ENCODE measurements around the gene KIF13A. TPM values are rescaled to one million over a fixed set of nuclear protein-coding genes. Genes with fewer than 3 reads are reported as not detected.

Gene KIF13A
- total and polyA plus RNA-seq, 10 of the 15 experiments (the other 5 are each of a cell fraction or from before 2014, with no cell fraction given) = 0.02 to 0.26 (median 0.13) TPM; not detected in 2

GRCh38 chr6:17855381-17855780 lies 132.1 kb downstream of the KIF13A start:
- ChIA-PET SMC1A (ENCODE audit: uncharacterized antibody, unreplicated experiment) (interaction anchor here (0.7 kb wide), 1 partner anchor 1886 kb away, joined by 3 read pairs; no protein-coding TSS in a partner anchor), POLR2A (no interaction called here), CTCF (no interaction called here), RAD21 (ENCODE audit: unreplicated experiment) (no interaction called here)
- Histone ChIP-seq H4K20me1 (ENCODE audit: control insufficient read depth, insufficient read depth) (no peaks in the 10 kb centered on the region), H3K36me3 (ENCODE audit: control insufficient read depth in 2 of 2, insufficient read depth in 2 of 2, low read length in 1 of 2) (no peaks in the 10 kb centered on the region), H3K27me3 (replicated peaks in 1 of 2; ENCODE audit: control insufficient read depth in 2 of 2, insufficient read depth in 2 of 2, low read length in 1 of 2) (no peaks in the 10 kb centered on the region), H3K4me3 (no peak overlapping the region), H3K4me2 (ENCODE audit: control insufficient read depth, insufficient read depth) (no peak overlapping the region), H3K9ac (ENCODE audit: control insufficient read depth, insufficient read depth, low read length) (no peak overlapping the region), H3K4me1 (ENCODE audit: control insufficient read depth, insufficient read depth, low read length) (no peaks in the 10 kb centered on the region), H3K79me2 (ENCODE audit: control insufficient read depth, insufficient read depth, low read length) (no peaks in the 10 kb centered on the region), H3K27ac (ENCODE audit: control insufficient read depth, insufficient read depth) (no peak overlapping the region), H2AFZ (ENCODE audit: control insufficient read depth, low read depth, low read length) (no peak overlapping the region), H3K9me3 (replicated peaks; ENCODE audit: control insufficient read depth, insufficient read depth, low read length) (no peaks in the 10 kb centered on the region)
- DNase-seq (ENCODE audit: low read depth, low spot score) (no peak), FAIRE-seq (no peak), ATAC-seq (no peak)
- intact Hi-C loops (cut with micrococcal nuclease; ENCODE audit: unreplicated experiment) = no loop called here
- 79% methylated on average over 2 of the region's 2 CpGs for WGBS (ENCODE audit: insufficient coverage, insufficient replicate concordance, low lambda C conversion rate, missing lambda C conversion rate)
- in situ Hi-C loops (cut with MboI) = no loop called here
- BruUV-seq (replicated peaks) = no TSS peak
- no peak for TF ChIP-seq USF2 (IDR thresholded peaks at IDR 0.05; ENCODE audit: borderline replicate concordance, low read depth, low read length)
- no peak for TF ChIP-seq PRDM15 (CRISPR knock-in tag; IDR thresholded peaks at IDR 0.05)
- no peak for TF ChIP-seq REST (IDR thresholded peaks at IDR 0.05; ENCODE audit: low read depth, low read length)
- TF ChIP-seq TARDBP (IDR thresholded peaks at IDR 0.05; ENCODE audit: borderline replicate concordance) = no peak
- no peak for TF ChIP-seq CREB1 (IDR thresholded peaks at IDR 0.05; ENCODE audit: low read depth)
- no peak for TF ChIP-seq BRCA1 (IDR thresholded peaks at IDR 0.05; ENCODE audit: low read depth, low read length)
- TF ChIP-seq GATAD2B (conservative IDR thresholded peaks at IDR 0.05; ENCODE audit: low read depth) = no peak
- TF ChIP-seq ZSCAN29 (IDR thresholded peaks at IDR 0.05) = no peak
- TF ChIP-seq SIX5 (IDR thresholded peaks at IDR 0.05; ENCODE audit: low read depth, low read length, severe bottlenecking) = no peak
- no peak for TF ChIP-seq CREM (IDR thresholded peaks at IDR 0.05; ENCODE audit: low read depth)
- TF ChIP-seq NFYB (IDR thresholded peaks at IDR 0.05; ENCODE audit: insufficient read depth, low read depth, low read length) = no peak
- TF ChIP-seq HDGF (IDR thresholded peaks at IDR 0.05) = no peak
- no peak for TF ChIP-seq SPI1 (IDR thresholded peaks at IDR 0.05; ENCODE audit: borderline replicate concordance, insufficient read depth, low read depth, low read length)

Measured in GM12878 (cell line).